Non-pigmented ciliary epithelial cell (primary cell): ENCODE results near the gene IGBP1.
"Not testable (repeated sequence)": the region's sequence is repeated elsewhere in the genome, so short reads cannot be mapped to it uniquely, and the experiment has no call there.

ENCODE experiments used
- DNase-seq: peaks from one replicate; pipeline ENCODE4 v3.0.0-alpha.2; 2010; ENCODE audit warnings: low read depth

Gene IGBP1

GRCh38 chrX:70133303-70134115 is at the start of gene IGBP1:
TSS of gene IGBP1 (plus strand) at chrX:70133447. CDS start at chrX:70133948, 501 bp downstream.
- peak; percentile 42 for DNase-seq

- no peak for DNase-seq
These were observed 48.5 kb upstream of the IGBP1 start for GRCh38 chrX:70084592-70085240.

- no peak for DNase-seq
These were observed 45.2 kb upstream of the IGBP1 start for GRCh38 chrX:70087857-70088630.

GRCh38 chrX:70088751-70089150 is 44.5 kb upstream of the IGBP1 start:
- no peak for DNase-seq

- no peak for DNase-seq
These were observed 43.5 kb upstream of the IGBP1 start for GRCh38 chrX:70089604-70090297.

- no peak for DNase-seq
These were observed 41.0 kb upstream of the IGBP1 start for GRCh38 chrX:70092247-70092646.

GRCh38 chrX:70096052-70096451 is 37.2 kb upstream of the IGBP1 start:
- DNase-seq, result no peak

- no peak for DNase-seq
These were observed 28.0 kb upstream of the IGBP1 start for GRCh38 chrX:70105229-70105628.

- DNase-seq, result not testable (repeated sequence)
These were observed 21.7 kb upstream of the IGBP1 start for GRCh38 chrX:70111436-70112026.

- no peak for DNase-seq
These were observed 15.5 kb upstream of the IGBP1 start for GRCh38 chrX:70117738-70118137.

- DNase-seq, result not testable (repeated sequence)
These were observed 10.2 kb upstream of the IGBP1 start for GRCh38 chrX:70123014-70123413.

- DNase-seq, result no peak
These were observed 8.6 kb upstream of the IGBP1 start for GRCh38 chrX:70124678-70125077.

- DNase-seq, result no peak
These were observed 5.2 kb upstream of the IGBP1 start for GRCh38 chrX:70128071-70128470.

- DNase-seq, result no peak
These were observed 3.4 kb upstream of the IGBP1 start for GRCh38 chrX:70129816-70130215.

- no peak for DNase-seq
These were observed 1.0 kb upstream of the IGBP1 start for GRCh38 chrX:70132224-70132623.

GRCh38 chrX:70132877-70133302 is 357 bp upstream of the IGBP1 start:
- no peak for DNase-seq

- DNase-seq, result no peak
These were observed 850 bp downstream of the IGBP1 start for GRCh38 chrX:70134116-70134477.

- no peak for DNase-seq
These were observed 5.4 kb downstream of the IGBP1 start for GRCh38 chrX:70138622-70139021.

- DNase-seq, result no peak
These were observed 6.5 kb downstream of the IGBP1 start for GRCh38 chrX:70139736-70140135.

- no peak for DNase-seq
These were observed 8.1 kb downstream of the IGBP1 start for GRCh38 chrX:70141373-70141772.
